Stimulated activated CD8-positive, alpha-beta memory T cell treated with anti-CD3 and anti-CD28 coated beads, Interleukin-7, amount 100 ng/mL, for 1 hour (primary cell): ENCODE results near the gene NOS1AP.

Experiments
- DNase-seq, 2 donors: peaks; one replicate each; pipeline ENCODE4 v3.0.0-alpha.2; 2020; ENCODE audit warnings: low read depth in 2 of 2

The NOS1AP gene

DNA sequence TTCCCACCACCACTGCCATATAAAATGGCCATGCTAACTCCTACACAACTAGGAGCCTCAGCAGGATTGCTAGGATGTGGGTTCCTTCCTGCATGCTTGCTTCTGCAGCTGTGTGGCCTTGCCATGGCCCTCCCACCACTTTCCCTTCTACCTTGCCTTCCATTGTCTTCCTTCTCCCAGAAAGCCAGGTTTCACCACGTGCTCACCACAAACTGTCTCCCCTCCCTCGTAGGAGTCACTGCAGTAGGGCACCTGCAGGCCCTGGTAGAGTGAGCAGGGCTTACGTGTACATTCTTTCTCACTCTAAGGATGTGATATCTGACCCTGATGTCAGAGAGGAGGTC is 315.8 kb downstream of the NOS1AP start:
- DNase-seq: no peak

DNA sequence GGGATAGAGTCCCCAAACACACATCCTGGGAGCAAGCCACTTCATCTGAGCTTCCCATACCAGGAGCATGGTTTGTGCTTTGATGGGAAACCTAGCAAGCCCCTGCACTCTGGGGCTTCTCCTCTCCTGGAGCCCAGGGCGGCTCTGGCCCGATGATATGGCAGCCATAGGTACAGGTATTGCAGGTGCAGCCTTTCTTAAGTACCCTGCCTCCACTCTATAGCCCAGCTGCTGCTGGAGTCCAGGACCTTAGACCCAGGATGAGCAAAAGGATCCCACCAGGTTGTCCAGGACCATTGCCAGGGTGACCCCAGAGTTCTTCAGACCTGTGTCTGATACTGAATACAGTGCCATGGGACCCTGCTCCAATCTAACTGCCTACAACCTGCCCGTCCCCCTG is 316.2 kb downstream of the NOS1AP start:
- DNase-seq: no peak

DNA sequence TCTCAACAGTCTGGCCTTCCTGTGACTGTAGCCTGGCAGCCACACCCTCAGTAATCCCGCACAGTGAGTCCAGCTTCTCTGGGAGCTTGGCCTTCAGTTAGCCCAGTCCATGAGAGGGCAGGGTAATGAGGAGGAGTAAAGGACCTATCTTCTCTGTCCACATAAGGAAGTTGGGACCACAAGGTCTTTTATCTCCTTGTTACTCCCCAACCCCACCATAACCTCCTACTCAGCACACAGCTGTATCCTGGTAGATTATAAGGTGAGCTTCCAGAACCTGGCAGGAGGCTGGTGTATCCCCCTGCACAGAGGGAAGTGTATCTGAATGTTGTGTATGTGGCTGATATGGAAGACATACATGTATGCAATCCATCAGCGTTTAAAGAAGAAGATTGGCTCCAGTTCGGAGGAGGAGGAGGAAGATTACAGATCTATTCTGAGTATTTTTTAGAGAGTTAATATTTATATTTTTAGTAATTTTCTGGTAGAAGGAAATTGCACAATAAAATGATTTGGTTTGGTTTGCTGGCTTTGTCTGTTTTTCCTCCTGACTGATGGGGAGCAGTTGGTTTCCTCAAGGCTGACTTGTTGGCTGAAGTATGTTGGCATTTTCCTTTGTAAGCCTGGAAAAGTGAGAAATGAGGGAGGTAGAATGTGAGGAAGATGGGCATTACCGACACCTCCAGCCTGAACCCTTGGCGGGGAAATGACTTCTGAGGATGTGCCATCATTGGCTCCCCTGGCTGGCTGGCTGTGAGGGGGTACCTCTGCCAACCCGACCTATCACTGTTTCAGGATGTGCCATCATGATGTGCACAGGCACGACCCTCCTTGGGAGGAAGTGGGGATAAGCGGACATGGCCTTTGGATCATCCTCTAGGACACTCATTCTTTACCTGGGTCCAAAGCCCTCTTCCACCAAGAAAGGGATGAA is 317.1 kb downstream of the NOS1AP start:
- no peak for DNase-seq

DNA sequence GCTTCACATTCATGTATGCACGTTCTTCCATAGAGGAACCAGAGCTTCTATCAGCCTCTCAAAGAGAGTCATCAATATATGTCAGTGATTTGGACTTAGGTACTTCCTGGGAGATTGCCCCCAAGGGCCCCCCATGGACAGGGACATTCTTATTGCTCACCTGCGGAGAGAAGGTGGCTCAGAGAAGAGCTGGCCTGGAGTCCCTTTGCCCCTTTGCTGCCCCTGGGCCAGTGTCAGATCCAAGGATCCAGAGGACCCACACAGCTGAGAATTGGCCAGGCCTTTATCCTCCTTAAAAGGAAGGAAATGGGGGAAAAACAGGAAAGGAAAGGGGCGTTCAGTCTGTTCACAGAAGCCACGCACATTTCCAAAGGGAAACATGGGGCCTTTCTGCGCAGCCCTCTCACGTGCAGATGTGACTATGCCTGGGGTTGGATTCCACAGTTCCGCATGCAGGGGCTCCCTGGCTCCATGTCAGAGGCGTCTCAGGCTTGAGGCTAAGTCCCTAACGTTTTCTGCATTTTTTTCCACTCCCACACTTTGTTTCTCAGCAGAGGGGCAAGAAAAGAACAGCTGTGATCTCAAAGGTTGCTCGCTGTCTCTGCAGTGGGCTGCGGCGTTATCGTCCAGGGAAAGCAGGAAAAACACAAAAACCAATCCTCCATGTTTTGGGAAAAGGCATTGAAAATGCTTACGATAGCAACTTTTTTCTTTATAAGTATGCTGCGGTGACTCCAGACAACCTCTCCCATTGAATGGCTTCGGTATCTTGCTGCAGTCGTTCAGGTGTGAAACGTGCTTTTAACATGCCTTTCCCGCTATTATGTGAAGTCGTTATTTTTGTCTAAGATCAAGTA is 318.0 kb downstream of the NOS1AP start:
- DNase-seq: no peak

DNA sequence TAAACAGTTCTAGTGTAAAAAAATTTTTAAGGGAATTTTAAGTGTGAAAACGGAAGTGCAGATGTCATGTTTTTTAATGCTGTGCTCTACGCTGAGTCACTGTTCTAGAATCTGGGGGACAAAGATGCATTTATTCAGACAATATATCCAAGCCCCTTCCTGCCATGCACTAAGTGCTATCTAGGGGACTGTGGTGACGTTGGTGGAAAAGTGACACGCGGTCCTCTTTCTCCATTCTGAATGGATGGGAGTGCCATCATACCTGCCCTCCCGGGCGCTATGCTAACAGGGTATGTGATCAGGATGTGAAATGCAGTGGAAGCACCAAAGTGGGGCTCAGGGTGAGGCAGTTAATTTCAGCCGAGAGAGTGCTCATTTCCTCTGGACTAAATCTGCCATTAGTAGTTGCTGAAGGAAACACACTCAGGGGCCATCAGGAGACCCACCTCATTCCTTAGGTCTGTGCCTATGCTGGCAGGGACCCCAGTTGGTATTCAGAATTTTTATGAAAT is 318.6 kb downstream of the NOS1AP start:
- no peak for DNase-seq

DNA sequence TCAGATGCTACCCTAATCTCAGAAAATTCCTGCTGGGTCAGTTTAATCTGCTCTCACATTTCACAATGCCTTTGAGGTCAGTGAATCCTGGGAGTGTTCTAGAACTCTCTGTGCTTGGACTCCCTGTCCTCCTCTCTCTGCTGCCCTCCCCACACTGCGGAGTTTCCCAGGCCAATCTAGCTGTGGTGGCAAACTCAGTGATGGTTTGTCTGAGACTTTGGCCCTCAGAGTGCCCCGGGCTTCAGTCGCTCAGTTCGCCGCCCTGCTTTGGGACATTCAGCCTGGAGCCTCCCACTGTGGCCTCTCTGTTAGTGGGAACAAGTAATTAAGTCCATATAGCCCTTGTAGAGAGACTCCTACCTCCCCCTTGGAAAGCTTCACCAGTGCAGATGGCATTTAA is 319.1 kb downstream of the NOS1AP start:
- no peak for DNase-seq

DNA sequence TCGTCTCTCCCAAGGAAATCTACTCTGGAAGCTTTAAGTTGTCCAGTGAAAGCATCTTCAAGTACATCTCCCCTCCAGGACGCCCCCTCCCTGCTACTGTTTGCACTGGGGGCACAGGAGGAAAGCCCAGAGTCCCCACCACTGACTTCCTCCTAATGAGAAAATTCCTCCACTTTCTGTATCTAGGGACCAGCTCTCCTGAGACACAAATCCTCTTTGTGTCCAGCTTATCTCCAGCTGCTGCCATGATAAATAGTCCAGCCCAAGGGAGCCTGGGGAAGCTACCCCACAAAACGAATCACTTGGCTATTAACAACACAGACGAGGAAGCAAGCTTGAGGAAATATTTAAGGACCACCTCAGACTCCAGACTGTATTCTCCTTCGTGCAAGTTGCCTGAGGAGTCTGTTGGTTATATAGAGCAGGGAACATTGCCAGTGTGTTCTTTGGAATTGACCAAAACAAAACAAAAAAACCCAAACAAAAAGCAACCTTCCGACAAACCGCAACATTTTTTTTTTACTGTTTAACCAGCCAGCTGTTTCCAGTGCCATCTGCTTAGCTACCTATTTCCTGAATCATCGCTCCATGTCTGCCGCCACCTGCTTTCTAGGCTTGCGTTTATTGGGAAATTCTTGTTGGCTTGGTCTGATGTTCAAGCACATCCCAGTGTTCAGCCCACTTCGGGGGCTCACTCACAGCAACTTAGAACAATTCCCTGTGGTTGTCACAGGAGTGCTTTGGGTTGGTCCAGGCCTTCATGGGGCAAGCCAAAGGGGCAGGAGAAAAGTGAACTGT is 319.7 kb downstream of the NOS1AP start:
- DNase-seq: no peak

DNA sequence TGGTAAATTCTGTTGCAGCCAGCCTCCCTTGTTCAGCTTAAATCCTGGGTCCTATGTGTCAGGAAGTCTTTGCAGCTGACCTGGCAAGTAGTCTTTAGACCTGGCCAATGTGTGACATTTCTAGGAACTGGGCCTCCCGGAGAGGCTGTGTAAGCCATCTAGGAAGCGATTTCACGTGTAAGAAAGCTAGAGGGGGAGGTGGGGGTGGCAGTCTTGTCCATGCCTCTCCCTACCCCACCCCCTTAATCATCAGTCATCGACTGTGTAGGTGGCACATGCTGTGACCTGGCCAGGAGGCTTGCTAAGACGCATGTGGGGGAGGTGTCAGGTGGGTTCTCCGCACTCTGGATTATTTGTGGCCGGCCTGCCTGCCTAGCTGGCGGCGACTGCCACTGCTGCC is 320.5 kb downstream of the NOS1AP start:
- no peak for DNase-seq

DNA sequence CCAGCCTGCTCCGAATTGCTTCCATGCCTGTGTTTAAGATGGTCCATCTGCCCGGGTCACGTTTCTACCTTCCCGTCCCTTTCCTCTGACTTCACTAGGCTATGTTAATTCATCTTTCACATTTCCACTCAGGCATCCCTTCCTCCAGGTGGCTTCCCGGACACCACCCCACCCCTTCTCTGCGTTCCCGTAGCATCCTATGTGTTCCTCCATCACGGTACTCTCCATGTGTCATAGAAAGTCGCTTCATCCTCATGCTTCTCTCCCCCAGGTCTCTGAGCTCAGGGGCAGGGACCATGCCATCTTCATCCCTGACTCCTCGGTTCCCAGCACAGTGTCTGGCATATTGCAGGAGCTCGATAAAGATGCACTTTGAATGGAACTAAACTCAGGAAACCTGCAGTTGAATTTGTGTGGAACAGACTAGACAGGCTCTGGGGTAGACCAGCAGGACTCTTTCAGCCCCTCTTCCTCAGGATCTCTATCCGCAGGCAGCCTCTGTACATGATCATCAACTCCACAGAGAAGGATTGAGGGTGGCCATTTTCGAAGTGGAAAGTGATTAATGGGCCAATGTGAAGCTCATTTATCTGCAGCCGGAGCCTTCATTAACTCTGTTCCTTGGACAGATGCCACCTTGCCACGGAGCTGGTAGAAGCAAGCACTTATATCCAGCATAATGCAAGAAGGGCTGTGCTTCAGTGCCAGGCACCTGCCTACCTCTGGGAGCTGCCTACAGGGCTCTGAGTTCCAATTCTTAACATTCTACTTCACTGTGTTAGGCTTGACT is 321.1 kb downstream of the NOS1AP start:
- DNase-seq: no peak

DNA sequence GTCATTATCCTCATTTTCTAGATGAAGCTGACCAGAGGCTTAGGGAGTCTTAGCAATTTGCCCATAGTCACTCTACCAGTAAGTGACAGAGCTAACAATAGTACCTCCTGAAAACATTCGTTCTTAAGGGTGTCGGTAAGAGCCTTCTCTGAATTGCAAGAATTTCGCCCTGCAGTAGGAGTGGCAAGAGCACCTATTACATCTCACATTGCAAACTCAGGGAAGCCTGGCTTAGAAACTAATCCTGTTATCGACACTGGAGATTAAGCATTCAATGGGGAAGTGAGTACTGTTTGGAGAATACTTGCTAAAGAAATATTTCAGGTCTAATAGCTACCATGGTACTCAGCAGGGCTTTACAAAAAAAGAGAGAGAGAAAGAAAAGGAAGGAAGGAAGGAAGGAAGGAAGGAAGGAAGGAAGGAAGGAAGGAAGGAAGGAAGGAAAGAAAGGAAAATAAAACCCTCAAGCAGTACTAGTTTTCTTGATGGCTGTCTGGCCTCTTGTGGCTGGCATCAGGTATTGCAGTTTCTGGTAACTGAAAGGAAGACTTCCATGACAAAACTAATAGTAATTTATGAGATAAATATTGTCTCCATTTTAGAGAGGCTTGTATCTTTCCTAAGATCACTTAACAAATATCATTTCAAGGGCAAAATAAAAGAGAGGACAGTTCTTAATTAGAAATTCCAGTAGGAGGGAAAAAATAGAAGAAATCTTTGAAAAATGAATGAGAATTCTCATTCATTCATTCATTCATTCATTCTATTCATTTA is 322.5 kb downstream of the NOS1AP start:
- no peak for DNase-seq

DNA sequence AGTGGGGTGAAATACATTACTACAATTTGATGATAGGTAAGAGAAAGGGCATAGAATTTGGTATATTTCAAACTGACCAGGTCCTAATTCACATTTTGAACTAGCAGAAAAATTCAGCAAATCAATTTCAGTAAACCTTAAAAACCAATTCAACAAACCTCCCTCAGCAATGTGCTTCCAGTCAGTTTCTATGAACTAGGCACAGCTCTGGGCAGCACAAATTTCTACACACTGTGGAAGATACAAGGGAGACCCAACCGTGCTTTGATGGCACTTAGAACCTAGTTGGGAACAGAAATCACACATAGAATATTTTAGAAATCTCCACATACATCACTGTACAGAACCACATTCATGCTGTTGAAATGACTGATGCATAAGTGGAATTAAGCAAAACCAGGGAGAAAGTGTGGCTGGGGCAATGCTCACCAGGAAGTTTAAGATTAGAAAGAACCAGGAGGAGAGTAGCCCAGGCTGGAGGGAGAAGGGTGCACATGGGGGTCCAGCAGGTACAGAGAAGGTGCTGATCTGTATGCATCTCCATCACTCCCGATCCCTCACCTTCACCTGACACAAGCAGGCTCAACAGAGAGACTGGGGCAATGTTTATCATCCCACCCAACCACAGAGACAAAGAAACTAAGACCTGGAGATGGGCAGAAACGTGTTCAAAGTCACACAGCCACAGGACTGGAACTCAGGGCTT is 326.9 kb downstream of the NOS1AP start:
- DNase-seq: no peak

DNA sequence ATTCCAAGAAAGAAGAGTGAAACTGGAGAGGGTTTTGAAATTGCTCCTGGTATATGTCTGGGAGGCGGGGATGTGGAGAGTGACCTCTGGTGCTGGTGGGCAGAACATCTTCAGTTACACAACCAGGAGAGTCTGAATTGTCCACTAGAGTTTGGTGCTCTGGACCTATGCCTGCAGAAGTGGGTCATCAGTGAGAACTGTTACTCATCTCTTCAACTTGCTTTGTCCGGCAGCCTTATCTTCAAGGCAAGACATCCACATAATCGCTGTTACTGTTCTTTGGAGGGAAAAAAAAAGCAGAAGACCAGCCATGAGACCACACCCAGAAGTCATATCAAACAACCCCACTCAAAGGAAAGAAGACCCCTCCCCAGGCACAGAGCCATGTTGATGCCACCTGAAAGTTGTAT is 327.6 kb downstream of the NOS1AP start:
- DNase-seq: no peak

DNA sequence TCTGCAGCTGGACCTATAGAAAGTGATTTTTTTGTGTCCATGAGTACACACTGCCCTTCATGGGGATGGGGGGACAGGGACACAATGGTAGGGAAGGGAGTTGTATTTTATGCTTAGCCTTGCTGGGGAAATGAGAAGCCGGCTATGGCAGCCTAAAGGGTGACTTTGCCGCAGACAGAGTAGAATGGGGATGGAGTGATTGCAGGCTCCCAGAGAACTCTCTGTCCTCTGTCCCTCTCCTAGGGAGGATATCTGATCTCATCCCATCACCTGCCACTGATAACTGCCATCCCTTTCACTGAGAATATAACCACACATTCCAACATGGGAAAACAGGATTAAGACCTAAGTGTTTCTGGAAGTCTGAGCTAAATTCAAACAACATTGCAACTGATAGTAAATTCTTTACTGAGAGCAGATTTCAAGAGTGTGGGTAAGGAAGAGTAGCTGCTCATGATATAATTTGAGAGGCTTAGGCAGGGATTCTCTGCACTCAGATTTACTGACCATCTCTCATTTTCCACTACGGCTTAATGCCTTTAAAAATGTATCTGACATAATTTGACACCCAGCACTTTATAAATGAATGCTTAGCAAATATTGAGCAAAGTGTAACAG is 328.6 kb downstream of the NOS1AP start:
- DNase-seq: no peak

DNA sequence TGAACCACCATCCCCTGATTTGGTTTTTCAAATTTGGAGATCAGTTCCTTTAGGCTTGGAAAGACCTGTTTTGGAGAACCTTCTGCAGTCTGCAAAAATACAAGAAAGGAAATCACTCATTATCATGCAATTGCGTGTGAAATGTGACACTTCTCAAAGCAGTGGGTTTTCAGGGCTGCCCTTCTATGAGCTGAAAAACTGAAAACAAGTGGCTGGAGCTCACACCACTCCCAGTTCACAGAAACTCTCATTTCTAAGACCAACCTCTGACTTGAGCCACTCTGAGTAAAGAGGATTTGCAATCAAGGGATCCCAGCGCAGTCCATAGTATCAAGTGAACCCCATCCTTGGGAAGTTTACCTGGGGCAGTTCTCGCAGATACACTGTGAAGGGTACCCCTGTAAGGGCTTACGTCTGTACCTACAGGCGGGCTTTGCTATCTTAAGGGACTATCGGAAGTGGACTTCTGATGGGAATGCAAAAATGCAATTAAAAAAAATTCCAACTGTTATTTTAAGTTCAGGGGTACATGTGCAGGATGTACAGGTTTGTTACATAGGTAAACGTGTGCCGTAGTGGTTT is 329.6 kb downstream of the NOS1AP start:
- DNase-seq: no peak

DNA sequence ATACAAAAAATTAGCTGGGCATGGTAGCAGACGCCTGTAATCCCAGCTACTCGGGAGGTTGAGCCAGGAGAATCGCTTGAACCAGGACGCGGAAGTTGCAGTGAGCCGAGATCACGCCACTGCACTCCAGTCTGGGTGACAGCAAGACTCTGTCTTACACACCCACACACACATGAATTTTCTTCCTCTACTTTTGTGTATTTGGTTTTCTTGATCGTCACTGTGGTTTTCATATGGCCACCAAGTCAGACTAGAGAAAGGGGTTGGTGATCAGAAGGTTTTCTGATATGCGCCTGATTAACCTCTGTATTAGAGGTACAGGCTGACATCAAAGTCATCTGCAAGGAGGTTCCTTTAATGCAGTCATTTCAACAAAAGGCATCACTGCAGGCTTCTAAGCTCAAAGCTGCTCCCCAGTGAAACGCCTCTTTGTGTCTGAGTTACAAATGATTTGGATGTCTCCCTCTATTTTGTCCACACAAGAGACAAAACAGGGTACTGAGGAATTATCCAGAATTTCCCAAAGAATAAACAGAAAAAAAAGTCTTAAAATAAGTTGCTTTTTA is 331.4 kb downstream of the NOS1AP start:
- no peak for DNase-seq

DNA sequence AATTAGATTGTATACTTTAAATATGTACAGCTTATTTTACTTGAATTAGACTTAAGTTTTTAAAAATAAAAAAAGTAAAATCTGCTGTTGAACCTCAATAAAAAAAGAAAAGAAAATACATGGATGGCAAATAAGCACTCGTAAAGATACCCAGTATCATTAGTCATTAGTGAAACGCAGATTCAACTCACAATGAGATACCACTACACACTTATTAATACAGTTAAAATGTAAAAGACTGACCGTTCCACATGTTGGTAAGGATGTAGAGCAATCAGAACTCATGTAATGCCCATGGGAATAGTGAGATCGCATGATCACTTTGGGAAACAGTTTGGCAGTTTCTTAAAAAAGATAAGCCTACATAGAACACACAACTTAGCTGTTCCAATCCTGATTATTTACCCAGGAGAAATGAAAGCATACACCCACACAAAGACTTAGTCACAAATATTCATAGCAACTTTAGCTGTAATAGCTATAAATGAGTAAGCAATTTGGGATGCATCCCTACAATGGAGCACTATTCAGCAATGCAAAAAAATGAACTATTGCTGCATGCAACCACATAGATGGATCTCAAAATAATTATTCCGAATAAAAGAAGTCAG is 335.2 kb downstream of the NOS1AP start:
- DNase-seq: no peak

DNA sequence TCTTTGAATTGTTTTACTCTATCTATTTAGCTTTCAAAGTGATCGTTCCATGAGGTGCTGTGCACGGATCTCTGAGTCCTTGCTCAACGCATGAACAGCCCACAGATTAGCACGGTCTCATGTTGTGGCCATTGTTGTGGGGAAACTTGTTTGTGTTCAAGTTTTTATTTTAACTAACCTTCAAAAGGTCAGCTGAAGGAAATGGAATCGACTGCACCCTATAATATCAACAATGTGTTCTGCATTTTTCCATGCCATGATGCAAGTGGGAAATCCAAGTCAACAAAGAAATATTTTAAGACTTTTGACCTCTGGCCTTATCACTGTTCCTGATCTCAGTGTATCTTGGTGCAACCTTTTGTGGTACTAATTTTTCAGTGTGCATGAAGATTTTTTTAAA is 336.3 kb downstream of the NOS1AP start:
- DNase-seq: no peak

DNA sequence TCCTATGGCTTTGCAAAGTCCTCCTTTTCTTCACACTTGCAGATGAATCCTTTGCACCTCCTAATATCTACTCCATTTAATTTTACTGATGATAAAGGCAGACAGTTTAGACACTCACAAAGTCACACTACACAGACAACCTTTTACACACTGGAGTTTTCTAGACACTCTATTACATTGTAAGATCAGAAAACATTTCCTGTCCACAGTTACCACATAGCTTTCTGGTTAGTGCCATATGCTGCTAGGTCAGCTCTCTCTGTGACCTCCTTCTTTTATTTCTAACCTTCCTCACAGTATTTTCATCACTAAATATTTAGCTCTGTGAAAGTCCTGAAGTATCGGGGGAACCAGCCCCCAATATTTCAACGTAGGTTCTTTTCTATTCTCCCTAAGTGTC is 337.3 kb downstream of the NOS1AP start:
- no peak for DNase-seq
